Left hindlimb (tissue), 1 donor: ENCODE results near the gene RAP1GDS1.
"Not testable (repeated sequence)": the region's sequence is repeated elsewhere in the genome, so short reads cannot be mapped to it uniquely, and the experiment has no call there.

Experiments
- DNase-seq: peaks from one replicate; pipeline ENCODE4 v3.0.0-alpha.2; 2018

Gene RAP1GDS1

DNA sequence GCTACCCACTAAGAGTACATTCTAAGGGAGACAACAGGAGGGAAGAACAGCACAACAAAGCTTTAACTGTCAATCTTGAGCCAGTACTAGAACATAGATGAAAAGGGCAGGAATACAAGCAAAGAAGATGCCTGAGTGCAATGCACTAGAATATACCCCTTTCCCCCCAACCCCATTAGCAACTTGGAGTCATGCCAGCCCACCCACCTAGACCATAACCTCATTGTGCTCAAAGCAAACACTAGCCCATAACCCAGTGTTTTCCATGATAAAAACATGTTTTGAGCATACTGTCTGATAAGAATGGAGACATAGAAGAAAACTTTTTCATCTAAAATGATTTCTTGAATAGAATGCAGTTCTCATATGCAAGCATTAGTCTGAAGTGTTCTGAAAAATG is 183.2 kb downstream of the RAP1GDS1 start:
- DNase-seq, result no peak

DNA sequence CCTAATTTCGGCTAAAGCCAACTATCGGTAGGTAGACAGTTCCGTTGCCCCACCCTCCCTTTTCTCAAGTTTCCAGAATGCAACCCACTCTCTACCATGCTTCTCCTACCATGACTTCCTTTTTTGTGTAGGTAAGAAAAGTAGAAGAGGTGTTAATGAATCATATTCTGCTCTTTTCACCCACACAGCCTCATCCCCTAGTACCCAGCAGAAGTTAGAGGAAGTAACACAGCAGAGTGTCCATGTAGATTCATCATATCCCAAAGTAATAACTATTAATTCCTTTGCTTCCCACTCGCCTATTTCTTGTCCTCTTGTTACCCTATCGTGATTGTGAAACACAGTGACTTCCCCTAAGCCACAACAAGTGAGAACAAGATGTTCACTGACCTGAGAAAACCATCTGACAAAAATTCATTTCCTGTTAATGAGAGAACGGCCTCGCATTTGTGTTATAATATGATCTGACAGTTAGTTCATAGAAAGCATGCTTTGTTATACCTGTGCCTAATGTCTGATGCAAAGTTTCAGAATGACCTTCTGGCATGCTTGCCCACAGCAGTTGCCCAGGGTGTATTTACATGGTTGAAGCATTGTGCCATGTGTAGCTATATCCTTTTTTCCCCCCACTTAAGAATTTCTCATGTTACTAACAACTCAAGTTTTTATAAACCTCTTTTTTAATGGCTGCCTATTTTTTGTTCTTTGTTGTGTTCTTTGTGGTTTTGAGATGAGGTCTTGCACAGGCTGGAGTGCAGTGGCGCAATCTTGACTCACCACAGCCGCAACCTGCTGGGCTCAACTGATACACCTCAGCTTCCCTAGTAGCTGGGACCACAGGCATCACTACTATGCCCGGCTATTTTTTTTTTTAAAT is 185.6 kb downstream of the RAP1GDS1 start:
- no peak for DNase-seq

DNA sequence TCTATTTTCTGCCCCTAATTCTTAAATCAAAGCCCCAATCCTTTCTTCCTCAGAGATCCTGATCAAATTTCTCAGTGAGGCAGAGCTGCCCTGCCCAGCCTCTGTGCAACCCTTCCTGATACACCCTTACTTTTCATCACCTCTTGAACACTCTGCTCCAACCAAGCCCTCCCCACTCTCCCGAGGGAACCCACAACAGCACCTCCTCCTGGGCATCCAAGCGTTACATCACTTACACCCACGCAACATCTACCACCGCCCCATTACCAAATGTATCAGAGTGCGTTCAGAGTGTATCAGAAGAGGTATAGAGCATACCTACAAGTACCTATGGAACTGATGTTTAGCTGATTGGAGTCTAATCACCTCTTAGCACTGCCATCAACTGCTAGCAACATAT is 186.5 kb downstream of the RAP1GDS1 start:
- DNase-seq, result no peak

DNA sequence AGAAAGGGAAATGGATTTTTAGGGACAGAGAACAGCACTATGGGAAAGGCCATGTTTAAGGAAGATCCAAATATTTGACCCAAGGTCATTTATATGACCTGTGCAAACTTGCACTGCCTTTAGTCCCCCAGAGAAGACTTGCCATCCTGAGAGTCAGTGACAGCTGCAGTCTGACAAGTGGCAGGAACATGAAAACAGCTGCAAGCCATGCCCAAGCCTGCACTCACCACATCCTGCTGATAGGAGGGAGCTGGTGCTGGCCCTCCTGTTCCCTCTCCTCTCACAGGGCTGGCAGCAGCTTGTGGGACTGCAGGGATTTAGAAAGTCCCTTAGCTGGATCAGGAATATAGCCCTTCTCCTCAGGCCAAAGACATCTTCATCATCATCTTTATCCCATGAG is 187.7 kb downstream of the RAP1GDS1 start:
- DNase-seq, result peak; percentile 43

DNA sequence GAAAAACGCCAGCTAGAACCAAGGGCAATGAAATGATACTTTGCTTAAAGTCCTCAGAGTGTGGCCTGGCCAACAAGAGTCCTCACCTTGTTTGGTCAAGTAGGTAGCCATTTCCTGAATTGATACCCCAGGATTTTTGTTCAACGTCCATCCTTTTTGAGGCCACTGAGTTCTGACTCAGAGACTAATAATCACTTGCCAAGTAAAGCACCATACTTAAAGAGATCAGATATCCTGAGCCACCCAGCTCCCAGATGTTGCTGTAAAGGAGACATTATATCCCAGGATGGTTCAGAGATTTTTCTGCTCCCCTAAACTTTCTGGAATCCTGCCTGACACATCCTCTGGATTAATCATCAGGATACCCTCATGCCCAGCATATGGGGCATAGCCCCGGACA is 190.9 kb downstream of the RAP1GDS1 start:
- no peak for DNase-seq

DNA sequence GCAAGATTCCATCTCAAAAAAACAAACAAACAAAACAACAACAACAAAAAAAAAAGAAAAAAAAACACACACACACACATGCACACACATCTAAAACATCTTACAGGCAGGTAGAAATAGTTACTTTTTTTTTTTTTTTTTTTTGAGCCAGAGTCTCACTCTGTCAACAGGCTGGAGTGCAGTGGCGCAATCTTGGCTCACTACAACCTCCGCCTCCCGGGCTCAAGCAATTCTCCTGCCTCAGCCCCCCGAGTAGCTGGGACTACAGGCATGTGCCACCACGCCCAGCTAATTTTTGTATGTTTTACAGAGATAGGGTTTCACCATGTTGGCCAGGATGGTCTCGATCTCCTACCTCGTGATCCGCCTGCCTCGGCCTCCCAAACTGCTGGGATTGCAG is 196.2 kb downstream of the RAP1GDS1 start:
- DNase-seq, result not testable (repeated sequence)

DNA sequence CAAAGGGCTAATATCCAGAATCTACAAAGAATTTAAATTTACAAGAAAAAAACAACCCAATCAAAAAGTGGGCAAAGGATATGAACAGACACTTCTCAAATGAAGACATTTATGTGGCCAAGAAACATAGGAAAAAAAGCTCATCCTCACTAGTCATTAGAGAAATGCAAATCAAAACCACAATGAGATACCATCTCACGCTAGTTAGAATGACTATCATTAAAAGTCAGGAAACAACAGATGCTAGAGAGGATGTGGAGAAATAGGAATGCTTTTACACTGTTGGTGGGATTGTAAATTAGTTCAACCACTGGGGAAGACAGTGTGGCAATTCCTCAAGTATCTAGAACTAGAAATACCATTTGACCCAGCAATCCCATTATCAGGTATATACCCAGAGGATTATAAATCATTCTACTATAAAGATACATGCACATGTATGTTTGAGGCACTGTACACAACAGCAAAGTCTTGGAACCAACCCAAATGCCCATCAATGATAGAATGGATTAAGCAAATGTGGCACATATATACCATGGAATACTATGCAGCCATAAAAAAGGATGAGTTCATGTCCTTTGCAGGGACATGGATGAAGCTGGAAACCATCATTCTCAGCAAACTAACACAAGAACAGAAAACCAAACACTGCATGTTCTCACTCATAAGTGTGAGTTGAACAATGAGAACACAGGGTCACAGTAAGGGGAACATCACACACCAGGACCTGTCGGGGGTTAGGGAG is 200.1 kb downstream of the RAP1GDS1 start:
- not testable (repeated sequence) for DNase-seq

DNA sequence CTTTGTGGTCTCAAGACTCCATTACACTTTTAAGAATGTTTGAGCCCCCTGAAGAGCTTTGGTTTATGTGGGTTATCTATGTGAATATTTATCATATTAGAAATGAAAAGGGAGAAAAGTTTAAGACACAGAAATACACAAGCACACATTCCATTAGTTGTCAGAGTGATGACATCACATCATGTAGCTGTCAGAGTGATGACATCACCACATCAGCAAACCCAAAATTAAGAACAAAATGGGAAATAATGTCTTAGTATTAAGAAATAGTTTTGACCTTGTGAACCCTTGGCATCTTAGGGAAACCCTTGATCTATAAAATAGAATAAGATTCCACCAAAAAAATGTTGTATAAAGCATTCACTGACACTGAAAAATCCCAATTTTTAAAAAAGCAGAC is 201.3 kb downstream of the RAP1GDS1 start:
- no peak for DNase-seq

DNA sequence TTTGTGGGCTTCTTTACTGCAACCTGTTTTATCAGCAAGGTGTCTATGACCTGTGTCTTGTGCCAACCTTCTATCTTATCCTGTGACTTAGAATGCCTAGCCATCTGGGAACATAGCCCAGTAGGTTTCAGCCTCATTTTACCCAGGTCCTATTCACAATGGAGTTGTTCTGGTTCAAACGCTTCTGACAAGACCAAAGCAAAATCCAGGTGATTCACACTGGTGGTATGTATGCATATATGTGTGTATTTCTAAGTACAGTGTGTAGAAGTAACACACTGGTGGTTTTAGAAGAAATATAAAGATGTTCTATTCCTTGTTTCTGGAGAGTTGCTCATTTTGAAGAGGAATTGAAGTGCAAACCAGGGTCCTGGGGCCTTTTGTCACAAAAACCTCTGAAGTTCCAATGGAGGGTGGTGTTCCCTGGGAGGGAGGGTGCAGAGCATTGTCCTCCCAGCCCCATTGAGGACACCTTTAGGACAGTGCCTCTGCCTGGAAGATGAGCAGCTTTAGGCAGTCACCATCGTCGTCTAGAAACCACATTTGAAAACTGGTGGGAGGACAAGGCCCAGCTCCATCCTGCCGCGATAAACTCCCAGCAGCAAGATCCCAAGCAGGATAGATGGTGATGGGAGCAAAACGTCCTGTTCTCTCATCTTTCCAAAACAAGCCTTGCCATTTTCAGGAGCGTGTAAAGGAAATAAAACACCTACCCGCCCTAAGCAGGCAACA is 205.8 kb downstream of the RAP1GDS1 start:
- no peak for DNase-seq

DNA sequence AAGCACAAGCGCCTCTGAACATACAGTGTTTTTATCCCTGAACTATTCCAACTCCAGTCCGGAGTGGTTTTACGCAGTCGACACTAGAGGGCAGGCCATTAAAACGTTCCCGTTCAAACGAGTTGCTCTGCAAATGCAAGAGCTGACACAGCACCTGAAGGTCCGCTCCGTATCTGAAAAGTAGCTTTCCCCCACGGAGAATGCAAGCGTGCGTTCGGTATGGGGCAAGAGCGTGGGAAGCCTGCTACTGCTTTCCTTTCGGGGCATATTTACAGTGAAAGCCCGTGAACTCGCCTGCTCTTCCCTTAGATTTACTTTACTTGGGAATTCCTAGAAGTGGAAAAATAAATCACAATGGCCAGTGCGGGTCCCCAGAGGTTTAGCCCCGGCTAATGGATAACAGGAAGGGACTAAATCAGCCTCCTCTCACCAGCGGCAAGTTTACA is 206.5 kb downstream of the RAP1GDS1 start:
- DNase-seq, result peak; percentile 81

DNA sequence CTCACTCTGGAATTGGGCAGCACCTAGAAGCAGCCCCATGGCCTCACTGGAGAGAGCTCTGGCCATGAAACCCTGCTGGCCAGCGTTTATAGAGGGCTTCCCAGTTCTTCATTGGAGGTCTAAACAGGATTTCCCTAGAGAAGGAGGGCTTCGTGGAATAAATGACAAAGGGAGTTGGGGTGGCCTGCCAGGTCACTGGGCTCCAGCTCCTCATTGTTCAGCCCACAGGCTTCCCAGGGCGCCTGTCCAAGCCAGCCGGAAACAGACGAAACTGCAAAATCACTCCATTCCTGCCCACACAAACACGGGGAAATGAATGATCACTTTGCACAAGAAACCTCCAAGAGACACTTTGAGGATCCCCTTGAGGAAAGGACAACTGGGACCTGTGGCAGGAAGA is 207.5 kb downstream of the RAP1GDS1 start:
- DNase-seq, result peak; percentile 65

DNA sequence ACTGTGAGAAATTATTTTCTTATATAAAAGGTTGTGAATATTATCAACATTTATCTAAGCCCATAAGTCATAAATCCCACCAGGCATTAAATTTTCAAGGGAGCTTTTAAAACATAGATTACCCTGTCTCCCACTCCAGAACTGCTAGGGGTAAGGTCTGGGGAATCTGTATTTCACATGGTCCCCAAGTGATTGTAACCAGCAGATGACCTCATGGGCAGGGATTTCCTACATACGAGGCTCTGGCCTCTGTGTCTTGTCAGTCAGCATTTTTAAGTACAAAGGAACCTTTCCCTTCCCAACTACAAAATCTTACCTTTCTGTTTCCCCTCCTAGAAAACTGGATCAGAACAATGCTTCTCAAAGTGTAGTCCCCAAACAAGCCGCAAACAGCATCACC is 208.6 kb downstream of the RAP1GDS1 start:
- no peak for DNase-seq

DNA sequence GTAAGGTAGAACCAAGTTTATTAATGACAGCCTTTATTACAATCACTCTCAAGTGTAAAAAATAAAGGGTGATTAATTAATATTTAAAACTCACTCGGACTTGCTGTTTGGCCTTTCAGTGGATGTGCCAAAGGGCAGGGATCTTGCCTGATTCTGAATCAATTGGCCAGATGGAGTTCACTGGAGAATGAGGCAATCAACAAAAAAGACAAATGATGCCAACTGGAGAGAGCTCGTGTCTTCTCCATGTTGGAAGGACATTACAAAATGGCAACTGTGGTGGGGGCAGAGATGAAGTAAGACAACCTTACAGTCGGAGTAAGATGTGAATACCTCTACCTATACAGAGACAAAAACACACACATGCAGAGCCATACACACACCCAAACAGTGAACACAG is 209.2 kb downstream of the RAP1GDS1 start:
- no peak for DNase-seq

DNA sequence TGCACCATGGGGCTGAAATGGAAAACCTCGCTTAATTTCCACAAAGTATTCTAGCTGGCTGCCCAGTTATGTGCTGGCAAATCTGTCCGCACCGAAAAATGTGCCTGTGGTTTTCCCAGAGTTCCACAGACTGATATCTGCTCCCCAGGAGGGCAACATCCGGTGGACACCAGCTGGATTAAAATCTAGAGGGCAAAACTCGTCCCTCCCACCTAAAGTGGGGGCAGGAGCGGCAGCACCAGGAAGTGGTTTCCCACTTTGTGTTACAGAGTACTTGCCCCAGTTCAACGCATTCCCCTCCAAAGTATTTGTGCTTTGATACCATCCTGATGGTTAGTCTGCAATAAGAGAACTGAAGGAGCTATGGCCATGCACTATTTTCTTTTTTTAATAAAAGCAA is 209.6 kb downstream of the RAP1GDS1 start:
- DNase-seq, result no peak

DNA sequence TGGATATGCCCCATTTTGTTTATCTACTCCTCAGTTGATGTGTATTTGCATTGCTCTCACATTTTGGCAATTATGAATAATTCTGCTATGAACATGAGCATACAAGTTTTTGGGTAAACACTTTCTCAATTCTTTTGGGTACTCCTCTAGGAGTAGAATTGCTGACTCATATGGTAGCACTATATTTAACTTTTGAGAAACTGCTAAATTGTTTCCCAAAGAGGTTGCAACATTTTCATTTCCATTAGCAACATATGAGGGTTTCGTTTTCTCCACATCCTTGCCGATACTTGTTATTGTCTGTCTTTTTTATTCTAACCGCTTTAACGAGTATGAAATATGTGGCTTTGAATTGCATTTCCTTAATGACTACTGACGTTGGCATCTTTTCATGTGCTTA is 211.9 kb downstream of the RAP1GDS1 start:
- no peak for DNase-seq

DNA sequence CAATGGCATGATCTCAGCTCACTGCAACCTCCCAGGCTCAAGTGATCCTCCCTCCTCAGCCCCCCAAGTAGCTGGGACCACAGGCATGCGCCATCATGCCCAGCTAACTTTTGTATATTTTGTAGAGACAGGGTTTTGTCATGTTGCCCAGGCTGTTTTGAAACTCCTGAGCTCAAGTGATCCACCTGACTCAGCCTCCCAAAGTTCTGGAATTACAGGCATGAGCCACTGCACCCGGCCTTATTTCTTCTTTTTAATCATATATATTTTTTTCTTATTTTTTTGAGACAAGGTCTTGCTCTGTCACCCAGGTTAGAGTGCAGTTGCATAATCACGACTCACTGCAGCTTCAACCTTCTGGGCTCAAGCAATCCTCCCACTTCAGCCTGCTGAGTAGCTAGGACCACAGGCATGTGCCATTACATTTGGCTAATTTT is 213.2 kb downstream of the RAP1GDS1 start:
- no peak for DNase-seq

DNA sequence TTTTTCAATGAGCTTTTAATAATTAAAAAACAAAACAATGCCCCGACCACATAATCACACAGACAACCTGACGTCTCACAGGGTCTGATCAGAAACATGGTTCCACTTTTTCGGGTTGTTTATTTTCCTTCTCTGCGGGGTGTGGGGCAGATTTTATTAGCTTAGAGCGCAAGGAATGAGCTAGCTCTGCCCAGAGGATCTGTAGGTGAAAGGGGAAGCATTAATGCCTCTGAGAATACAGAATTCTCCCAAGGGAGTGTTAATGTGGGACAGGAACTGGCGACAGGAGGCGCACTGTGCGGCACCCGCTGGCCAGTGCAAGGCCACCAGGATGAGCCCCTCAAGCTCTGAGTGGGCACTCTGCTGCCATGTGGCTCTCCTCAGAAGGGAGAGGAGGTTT is 215.7 kb downstream of the RAP1GDS1 start:
- no peak for DNase-seq

DNA sequence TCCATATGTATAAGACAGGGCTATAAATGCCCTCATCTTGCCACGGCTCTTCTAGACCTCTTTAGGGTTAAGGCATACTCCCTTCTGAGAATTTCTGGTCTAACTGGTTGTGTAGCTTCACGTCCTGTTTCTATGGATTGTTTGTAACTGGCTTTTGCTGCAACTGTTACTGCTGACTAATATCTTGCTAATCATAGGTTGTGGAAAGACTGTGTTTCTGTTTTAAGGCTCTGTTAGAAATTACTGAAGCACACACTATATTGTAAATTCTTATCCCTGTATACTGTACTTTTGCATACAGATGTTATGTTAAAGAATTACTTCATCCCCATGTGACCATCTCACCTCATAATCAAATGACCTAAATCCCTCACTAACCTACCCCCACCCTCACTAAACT is 218.4 kb downstream of the RAP1GDS1 start:
- not testable (repeated sequence) for DNase-seq

DNA sequence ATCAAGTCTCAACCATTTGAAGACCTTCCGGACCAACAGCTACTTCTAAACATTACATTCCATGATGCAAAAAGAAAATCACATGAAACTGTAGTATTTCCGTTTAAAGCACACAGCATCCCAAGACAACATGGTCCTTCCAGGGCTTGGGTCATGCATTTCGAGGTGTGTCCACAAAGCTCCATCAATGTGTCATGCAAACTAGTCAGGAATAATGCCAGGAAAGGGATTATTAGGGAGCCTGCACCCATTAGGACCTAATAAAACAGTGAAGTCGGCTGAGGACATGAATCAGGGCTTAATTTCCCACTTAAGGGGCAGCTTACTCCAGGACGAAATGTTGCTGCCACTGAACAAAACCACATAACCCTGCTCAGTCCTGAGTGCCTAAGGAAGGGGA is 219.4 kb downstream of the RAP1GDS1 start:
- no peak for DNase-seq

DNA sequence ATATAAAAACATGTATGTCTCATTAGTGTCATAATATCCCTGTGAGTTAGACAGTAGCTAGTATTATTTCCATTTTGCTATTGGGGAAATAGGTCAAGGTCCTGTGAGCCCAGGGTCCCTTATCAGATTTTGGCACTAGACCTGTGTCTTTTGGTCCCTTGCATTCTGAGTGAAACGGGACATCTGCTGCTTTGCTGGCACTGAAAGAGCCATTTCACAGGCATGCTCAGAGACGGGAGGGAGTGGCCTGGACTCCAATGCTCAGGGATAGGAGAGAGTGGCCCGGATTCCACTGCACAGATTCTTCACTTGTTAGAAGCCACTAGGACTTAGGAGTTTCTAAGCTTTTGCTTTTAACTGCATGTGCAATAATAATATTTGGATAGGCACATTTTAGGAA is 220.0 kb downstream of the RAP1GDS1 start:
- DNase-seq, result no peak

DNA sequence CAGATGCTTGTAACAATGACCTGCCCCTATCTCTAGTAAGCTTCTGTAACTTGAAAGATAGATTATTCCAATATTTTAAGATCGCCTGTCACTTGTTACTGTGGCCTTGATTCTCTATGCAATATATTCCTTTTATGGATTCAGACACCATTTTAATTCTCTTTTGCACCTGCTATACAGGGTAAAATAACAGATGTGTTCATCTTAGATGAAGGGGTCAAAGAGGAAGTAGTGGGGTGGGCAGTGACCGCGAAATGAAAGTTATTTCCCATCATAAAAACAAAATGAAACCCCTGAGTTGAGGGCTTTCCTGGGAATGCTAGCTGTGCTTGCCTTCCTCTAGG is 221.3 kb downstream of the RAP1GDS1 start:
- DNase-seq, result no peak

DNA sequence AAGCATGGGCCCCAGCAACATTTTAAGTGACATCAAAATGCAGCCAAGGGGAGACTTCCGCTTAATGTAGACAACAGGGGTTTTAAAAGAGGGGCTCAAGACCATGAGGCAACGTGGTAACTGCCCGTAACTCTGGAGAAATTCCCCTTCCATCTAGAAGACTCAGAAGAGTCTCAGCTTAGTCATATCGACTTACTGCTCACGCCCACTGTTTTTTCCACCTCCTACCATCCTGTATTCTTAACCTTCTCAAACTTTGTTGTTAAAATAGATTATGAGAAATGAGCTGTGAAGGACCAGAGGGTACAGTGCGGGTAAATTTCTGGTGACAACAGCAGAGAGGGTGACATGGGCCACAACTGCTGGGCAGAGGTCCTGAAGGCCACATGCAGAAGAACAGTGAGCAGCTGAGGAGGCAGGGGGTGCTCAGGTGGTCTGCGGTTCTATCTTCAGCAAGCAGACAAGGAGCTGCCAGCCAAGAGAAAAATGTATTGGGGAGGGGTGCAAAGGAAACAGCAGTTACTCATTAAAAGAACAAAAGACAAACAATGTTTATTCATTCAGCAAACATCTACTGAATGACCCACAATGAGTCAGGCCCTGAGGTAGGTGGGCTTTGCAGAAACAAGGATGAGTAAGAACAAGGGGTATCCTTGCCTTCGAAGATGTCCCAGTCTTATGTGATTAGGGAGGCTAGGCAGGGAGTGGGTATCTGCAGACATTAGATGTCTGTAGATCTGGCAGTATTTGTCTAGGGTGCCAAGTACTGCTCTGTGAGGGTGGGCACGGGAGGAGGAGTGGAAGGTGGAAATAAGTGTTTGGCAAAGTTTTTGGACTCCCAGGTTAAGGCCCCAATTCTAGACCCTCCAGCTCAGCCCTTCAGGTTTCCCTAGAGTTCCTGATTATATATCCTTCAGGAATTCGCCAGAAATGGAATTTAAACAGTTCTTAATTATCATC is 221.9 kb downstream of the RAP1GDS1 start:
- DNase-seq, result no peak
